Fibroblast of lung (primary cell): ENCODE results near the gene GAD1.
A peak's percentile ranks its signal among the peaks of the same experiment; 100 is the strongest.

Experiments
- EZH2 ChIP-seq: IDR thresholded peaks from 2 replicates; pipeline ENCODE4 v1.5.1; 2012; ENCODE audit warnings: low read length, control low read depth, mild to moderate bottlenecking; ENCODE audit errors: missing control alignments
- TF ChIP-seq, protein P1 (sequence below), 2 donors: IDR thresholded peaks in 1 of 2; conservative IDR thresholded peaks in 1 of 2; 1 replicate in 1 of 2; 2 replicates in 1 of 2; pipeline ENCODE4 v1.5.1; 2011 to 2012; ENCODE audit warnings: low read length in 2 of 2, control low read depth in 1 of 2, inconsistent platforms in 1 of 2, low read depth in 1 of 2, mild to moderate bottlenecking in 1 of 2

DNA sequence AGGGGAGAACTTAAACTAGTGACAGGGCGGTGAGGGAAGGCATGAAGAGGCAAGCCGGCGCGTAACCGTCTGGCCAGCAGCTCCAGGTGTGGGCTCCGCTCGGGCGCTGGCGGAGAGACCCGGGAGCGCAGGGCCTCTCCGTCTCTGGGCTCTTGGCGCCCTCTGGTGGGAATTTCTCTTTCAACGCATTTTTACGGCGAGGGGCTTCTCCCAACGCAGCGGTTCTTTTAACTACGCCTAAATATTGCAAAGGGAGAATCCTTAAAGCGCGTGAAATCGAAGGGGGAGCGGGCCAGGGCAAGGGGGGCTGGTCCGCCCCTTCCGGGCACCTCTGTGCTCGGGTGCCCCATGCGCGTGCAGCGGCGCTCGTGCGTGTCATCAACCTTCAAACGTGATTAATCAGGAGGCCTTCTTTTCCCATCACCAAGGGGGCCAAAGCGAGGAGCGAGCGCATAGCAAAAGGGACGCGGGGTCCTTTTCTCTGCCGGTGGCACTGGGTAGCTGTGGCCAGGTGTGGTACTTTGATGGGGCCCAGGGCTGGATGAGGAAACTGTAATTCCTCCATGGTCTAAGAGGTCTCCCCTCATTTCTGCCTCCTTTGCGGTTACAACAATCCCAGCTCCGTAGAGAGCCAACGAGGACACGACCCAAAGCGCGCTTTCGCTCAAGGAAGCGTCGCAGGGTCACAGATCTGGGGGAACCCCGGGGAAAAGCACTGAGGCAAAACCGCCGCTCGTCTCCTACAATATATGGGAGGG is 762 bp upstream of the GAD1 start:
- TF ChIP-seq EZH2, result peak; percentile 3
- TF ChIP-seq, protein P1, sequence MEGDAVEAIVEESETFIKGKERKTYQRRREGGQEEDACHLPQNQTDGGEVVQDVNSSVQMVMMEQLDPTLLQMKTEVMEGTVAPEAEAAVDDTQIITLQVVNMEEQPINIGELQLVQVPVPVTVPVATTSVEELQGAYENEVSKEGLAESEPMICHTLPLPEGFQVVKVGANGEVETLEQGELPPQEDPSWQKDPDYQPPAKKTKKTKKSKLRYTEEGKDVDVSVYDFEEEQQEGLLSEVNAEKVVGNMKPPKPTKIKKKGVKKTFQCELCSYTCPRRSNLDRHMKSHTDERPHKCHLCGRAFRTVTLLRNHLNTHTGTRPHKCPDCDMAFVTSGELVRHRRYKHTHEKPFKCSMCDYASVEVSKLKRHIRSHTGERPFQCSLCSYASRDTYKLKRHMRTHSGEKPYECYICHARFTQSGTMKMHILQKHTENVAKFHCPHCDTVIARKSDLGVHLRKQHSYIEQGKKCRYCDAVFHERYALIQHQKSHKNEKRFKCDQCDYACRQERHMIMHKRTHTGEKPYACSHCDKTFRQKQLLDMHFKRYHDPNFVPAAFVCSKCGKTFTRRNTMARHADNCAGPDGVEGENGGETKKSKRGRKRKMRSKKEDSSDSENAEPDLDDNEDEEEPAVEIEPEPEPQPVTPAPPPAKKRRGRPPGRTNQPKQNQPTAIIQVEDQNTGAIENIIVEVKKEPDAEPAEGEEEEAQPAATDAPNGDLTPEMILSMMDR (conservative IDR thresholded peaks at IDR 0.05 in 1 of 2, IDR thresholded peaks at IDR 0.05 in 1 of 2; ENCODE audit: low read depth in 1 of 2, low read length in 2 of 2), result peak; percentile 63 to 71
